NB4 (cell line): ENCODE data around the gene NEK8.

ENCODE experiments used
- DNase-seq: peaks from one replicate; pipeline ENCODE4 v3.0.0; 2010; ENCODE audit warnings: low read depth
- H3K4me3 ChIP-seq: one replicate; pipeline ENCODE4 v1.5.1; 2011; ENCODE audit warnings: mild to moderate bottlenecking, low read depth, low read length, moderate library complexity
- CTCF ChIP-seq: IDR thresholded peaks from one replicate; pipeline ENCODE4 v1.5.1; 2012; ENCODE audit warnings: low read depth, low read length
- MYC ChIP-seq: IDR thresholded peaks from 2 replicates; pipeline ENCODE4 v1.6.1; 2011; ENCODE audit warnings: low read depth, low read length
- POLR2A ChIP-seq: IDR thresholded peaks from 2 replicates; pipeline ENCODE4 v1.6.1; 2011; ENCODE audit warnings: mild to moderate bottlenecking; ENCODE audit not compliant: insufficient read length; ENCODE audit errors: extremely low read depth
- TF ChIP-seq, protein P1 (sequence below): IDR thresholded peaks from 2 replicates; pipeline ENCODE4 v1.6.1; 2011; ENCODE audit warnings: low read depth, low read length

Gene NEK8

GRCh38 chr17:28728364-28729200, at the start of gene NEK8:
TSS of gene NEK8 (plus strand) at chr17:28728788. CDS start at chr17:28728814, 26 bp downstream.
- TF ChIP-seq POLR2A (peak; percentile 85), MYC (peak; percentile 75), CTCF (no peak)
- TF ChIP-seq, protein P1, sequence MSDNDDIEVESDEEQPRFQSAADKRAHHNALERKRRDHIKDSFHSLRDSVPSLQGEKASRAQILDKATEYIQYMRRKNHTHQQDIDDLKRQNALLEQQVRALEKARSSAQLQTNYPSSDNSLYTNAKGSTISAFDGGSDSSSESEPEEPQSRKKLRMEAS: peak; percentile 70; the same call in 1 of the 2 replicates

DNA sequence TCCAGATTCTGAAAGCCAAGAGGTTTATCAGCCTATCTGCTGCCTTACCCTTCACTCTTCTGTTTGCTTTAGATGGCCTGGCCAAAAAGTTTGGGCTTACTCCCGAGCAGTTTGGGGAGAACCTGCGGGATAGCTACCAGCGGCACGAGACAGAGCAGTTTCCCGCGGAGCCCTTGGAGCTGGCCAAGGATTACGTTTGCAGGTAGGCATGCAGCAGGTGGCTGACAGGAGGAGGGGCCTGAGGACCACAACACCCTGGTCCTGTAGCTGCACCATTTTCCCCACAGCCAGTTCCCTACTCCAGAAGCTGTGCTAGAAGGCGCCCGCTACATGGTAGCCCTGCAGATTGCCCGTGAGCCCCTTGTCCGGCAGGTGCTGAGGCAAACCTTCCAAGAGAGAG, 45.9 kb upstream of the NEK8 start:
- TF ChIP-seq MYC (no peak), POLR2A (no peak), CTCF (no peak)
- TF ChIP-seq, protein P1: no peak
- no peak overlapping the region for H3K4me3 ChIP-seq
- DNase-seq: no peak

More at GRCh38 chr17:28728364-28729200, at the start of gene NEK8:
- peak; percentile 94 for DNase-seq
- peak within 1 kb of the TSS; percentile 82 for H3K4me3 ChIP-seq

GRCh38 chr17:28684963-28685362, 43.6 kb upstream of the NEK8 start:
- H3K4me3 ChIP-seq: no peak overlapping the region
- no peak for TF ChIP-seq MYC
- DNase-seq: peak; percentile 55

DNA sequence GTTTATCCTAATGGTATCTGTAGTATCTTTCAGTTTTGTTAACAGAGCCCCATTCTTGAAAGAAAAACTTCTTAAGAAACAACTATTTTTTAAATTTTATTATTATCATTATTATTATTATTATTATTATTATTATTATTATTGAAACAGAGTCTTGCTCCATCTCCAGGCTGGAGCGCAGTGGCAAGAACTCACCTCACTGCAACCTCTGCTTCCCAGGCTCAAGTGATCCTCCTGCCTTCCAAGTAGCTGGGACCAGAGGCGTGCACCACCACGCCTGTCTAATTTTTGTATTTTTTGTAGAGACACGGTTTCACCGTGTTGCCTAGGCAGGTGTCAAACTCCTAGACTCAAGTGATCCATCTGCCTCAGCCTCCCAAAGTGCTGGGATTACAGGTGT, 43.2 kb upstream of the NEK8 start:
- DNase-seq: no peak
- TF ChIP-seq, protein P1: no peak
- no peak for TF ChIP-seq MYC
- H3K4me3 ChIP-seq: no peak overlapping the region

DNA sequence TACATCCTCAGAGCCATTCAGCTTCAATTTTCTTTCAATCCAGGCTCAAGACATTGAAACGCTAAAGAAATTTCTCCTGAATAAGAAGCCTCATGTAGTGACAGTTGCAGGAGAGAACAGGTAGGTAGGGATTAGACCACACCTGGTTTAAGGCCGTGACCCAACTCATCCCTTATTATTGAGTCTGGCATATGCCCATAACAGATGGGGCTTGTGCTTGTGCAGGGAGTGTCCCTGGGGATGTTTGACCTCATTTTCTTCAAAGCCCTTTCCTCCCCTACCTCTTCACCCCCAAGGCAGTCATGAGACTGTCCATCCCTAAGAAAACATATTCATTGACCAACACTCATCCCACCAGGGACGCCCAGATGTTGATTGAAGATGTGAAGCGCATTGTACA, 42.3 kb upstream of the NEK8 start:
- H3K4me3 ChIP-seq: no peak overlapping the region
- DNase-seq: no peak
- TF ChIP-seq POLR2A (no peak), MYC (no peak), CTCF (no peak)
- TF ChIP-seq, protein P1: no peak

DNA sequence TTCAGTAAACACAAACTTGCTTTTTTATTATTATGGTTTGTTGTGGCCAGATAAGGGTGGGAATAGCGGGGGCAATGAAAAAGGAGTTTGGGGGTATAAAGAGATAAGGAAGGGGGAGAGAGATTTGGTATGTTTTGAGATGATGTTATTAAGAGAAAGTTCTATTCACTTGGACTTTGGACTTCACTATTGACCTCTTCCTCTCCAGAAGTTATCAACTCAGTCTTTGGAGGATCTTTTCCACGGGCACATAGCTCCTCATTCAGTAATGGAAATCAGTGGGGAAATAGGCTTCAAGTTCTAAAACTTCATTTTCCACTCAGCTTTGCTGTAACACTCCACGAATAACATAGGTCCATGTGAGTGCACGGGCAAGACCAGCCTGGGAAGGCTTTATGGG, 40.1 kb upstream of the NEK8 start:
- TF ChIP-seq POLR2A: no peak
- no peak for TF ChIP-seq CTCF
- TF ChIP-seq, protein P1: no peak
- no peak for TF ChIP-seq MYC
- no peak for DNase-seq
- no peak overlapping the region for H3K4me3 ChIP-seq

GRCh38 chr17:28689011-28689410, 39.6 kb upstream of the NEK8 start:
- DNase-seq: no peak
- no peak overlapping the region for H3K4me3 ChIP-seq
- no peak for TF ChIP-seq CTCF
- no peak for TF ChIP-seq POLR2A
- TF ChIP-seq MYC: no peak
- TF ChIP-seq, protein P1: no peak
